Fibroblast of mammary gland (primary cell): ENCODE data around the gene DYRK1A.
"Not testable (repeated sequence)": the region's sequence is repeated elsewhere in the genome, so short reads cannot be mapped to it uniquely, and the experiment has no call there.

Source experiments
- DNase-seq: peaks from one replicate; pipeline ENCODE4 v3.0.0-alpha.2; 2010; ENCODE audit warnings: low read depth
- H3K4me3 ChIP-seq: 2 replicates; pipeline ENCODE4 v1.5.1; 2011; ENCODE audit warnings: low read depth, mild to moderate bottlenecking, low read length, moderate library complexity; ENCODE audit not compliant: control insufficient read depth
- CTCF ChIP-seq: conservative IDR thresholded peaks from 2 replicates; pipeline ENCODE4 v1.5.1; 2011; ENCODE audit warnings: low read depth, low read length, inconsistent platforms; ENCODE audit not compliant: control insufficient read depth, insufficient read depth

Gene DYRK1A

GRCh38 chr21:37366482-37367316 is at the start of gene DYRK1A:
DYRK1A (plus strand) TSS chr21:37366773; CDS start chr21:37420375, 53,602 bp downstream.
- H3K4me3 ChIP-seq = peak within 1 kb of the TSS; percentile 81
- TF ChIP-seq CTCF = no peak
- peak; percentile 99 for DNase-seq

- no peak for DNase-seq
- H3K4me3 ChIP-seq = no peak overlapping the region
These were observed 47.0 kb upstream of the DYRK1A start for GRCh38 chr21:37319551-37319950.

GRCh38 chr21:37322084-37322483 is 44.5 kb upstream of the DYRK1A start:
- H3K4me3 ChIP-seq = no peak overlapping the region
- TF ChIP-seq CTCF = no peak
- DNase-seq = no peak

More at GRCh38 chr21:37319551-37319950, 47.0 kb upstream of the DYRK1A start:
- TF ChIP-seq CTCF = no peak

GRCh38 chr21:37324558-37324957 is 42.0 kb upstream of the DYRK1A start:
- TF ChIP-seq CTCF = no peak
- no peak overlapping the region for H3K4me3 ChIP-seq
- DNase-seq = no peak

GRCh38 chr21:37328147-37328546 is 38.4 kb upstream of the DYRK1A start:
- DNase-seq, H3K4me3 ChIP-seq: not testable (repeated sequence)

GRCh38 chr21:37331411-37331810 is 35.2 kb upstream of the DYRK1A start:
- TF ChIP-seq CTCF = no peak

GRCh38 chr21:37335053-37335452 is 31.5 kb upstream of the DYRK1A start:
- no peak overlapping the region for H3K4me3 ChIP-seq
- no peak for TF ChIP-seq CTCF
- no peak for DNase-seq

More at GRCh38 chr21:37331411-37331810, 35.2 kb upstream of the DYRK1A start:
- H3K4me3 ChIP-seq = no peak overlapping the region
- no peak for DNase-seq
